ENCODE results near the gene NOL3. TPM values are rescaled to one million over a fixed set of nuclear protein-coding genes. Genes with fewer than 3 reads are reported as not detected.

The NOL3 gene
- total RNA-seq, 1 donor from 2014 or later = 19.2 TPM

DNA sequence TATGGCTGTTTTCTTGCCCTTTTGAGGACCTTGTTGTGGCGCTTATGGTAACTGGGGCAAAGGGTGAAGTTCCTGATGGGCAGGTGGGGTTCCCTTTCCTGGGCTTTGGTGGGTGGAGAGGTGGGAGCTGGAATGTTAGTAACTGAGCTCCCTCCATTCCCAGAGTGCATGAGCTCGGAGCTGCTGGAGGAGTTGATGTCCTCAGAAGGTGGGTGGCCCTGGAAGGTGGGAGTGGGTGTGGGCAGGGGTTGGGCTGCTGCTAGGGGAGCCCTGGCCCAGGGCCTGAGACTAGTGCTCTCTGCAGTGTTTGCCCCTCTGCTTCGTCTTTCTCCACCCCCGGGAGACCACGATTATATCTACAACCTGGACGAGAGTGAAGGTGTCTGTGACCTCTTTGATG is 27.4 kb downstream of the NOL3 start:
- intact Hi-C loops (cut with DNase I) = loop anchor here (5.0 kb wide), 1 partner anchor 880 kb away; no protein-coding TSS in a partner anchor
- H3K4me1 ChIP-seq = peaks cover 30% of the 10 kb centered on the region
- TF ChIP-seq POLR2AphosphoS5 (IDR thresholded peaks at IDR 0.05; ENCODE audit: insufficient read depth in 1 of 2, low read depth in 1 of 2) (no peak), CTCF (IDR thresholded peaks at IDR 0.05) (no peak), POLR2A (IDR thresholded peaks at IDR 0.05) (no peak)
- no peak overlapping the region for H3K4me3 ChIP-seq
- H3K27me3 ChIP-seq = no peaks in the 10 kb centered on the region
- no peak overlapping the region for H3K27ac ChIP-seq
- H3K36me3 ChIP-seq = peaks cover 7 to 60% of the 10 kb centered on the region in 2 donors
- H3K9me3 ChIP-seq = no peaks in the 10 kb centered on the region
- DNase-seq (ENCODE audit: extremely low spot score in 2 of 2) = no peak

- Histone ChIP-seq H3K9me3 (no peaks in the 10 kb centered on the region), H3K4me3 (no peak overlapping the region), H3K27me3 (no peaks in the 10 kb centered on the region), H3K36me3 (peaks cover 7 to 61% of the 10 kb centered on the region in 2 donors), H3K27ac (peak overlapping the region; percentile 38), H3K4me1 (peaks cover 24% of the 10 kb centered on the region)
- no peak for TF ChIP-seq POLR2A (IDR thresholded peaks at IDR 0.05)
- peak in 2 of 3 experiments; percentile 22 to 30 for TF ChIP-seq CTCF (IDR thresholded peaks at IDR 0.05)
- intact Hi-C loops (cut with DNase I) = loop anchor here (5.0 kb wide), 1 partner anchor 881 kb away; no protein-coding TSS in a partner anchor
- DNase-seq (ENCODE audit: extremely low spot score in 2 of 2) = no peak
Measured at GRCh38 chr16:67198238-67198734, 27.9 kb downstream of the NOL3 start.

- intact Hi-C loops (cut with DNase I) = loop anchor here (5.0 kb wide), 1 partner anchor 882 kb away; no protein-coding TSS in a partner anchor
- Histone ChIP-seq H3K27ac (peak within 1 kb of the TSS; percentile 38), H3K4me3 (peak within 1 kb of the TSS; percentile 32 to 46), H3K36me3 (peaks cover 7 to 59% of the 10 kb centered on the region in 2 donors), H3K4me1 (peaks cover 15% of the 10 kb centered on the region), H3K27me3 (no peaks in the 10 kb centered on the region), H3K9me3 (no peaks in the 10 kb centered on the region)
- DNase-seq (ENCODE audit: extremely low spot score in 2 of 2) = no peak
- peak in 1 of 2 donors; percentile 36 for TF ChIP-seq POLR2AphosphoS5 (IDR thresholded peaks at IDR 0.05; ENCODE audit: insufficient read depth in 1 of 2, low read depth in 1 of 2)
- TF ChIP-seq POLR2A (IDR thresholded peaks at IDR 0.05) = no peak
- peak in 1 of 3 experiments; percentile 12 for TF ChIP-seq CTCF (IDR thresholded peaks at IDR 0.05)
Measured at GRCh38 chr16:67199011-67199807, 28.9 kb downstream of the NOL3 start, which contains the start of gene ELMO3. Gene ELMO3 (plus strand): TSS chr16:67199131. CDS start chr16:67199327, 196 bp downstream.

DNA sequence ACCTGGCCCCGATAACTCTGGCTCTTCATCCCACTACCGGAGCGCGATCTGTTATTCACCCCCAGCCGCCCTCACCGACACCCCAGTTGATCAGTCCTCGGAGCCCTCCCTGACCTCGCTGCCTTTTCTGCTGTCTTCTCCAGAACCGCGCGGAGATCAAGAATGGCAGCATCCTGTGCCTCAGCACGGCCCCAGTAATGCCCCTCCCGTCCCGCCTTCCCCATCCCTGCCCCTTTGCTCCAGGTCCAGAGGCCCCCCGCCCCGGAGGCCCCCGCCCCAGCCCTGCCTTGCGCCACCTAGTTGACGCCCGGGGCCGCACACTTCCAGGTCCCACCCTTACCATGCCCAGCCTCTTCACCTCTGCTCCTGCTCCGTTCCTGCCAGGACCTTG is 29.5 kb downstream of the NOL3 start:
- Histone ChIP-seq H3K27ac (no peak overlapping the region), H3K27me3 (no peaks in the 10 kb centered on the region), H3K9me3 (no peaks in the 10 kb centered on the region), H3K4me3 (peak overlapping the region; percentile 32 to 46), H3K36me3 (peaks cover 7 to 53% of the 10 kb centered on the region in 2 donors), H3K4me1 (peaks cover 13% of the 10 kb centered on the region)
- intact Hi-C loops (cut with DNase I) = loop anchor here (5.0 kb wide), 1 partner anchor 883 kb away; no protein-coding TSS in a partner anchor
- TF ChIP-seq CTCF (IDR thresholded peaks at IDR 0.05) (no peak), POLR2AphosphoS5 (IDR thresholded peaks at IDR 0.05; ENCODE audit: insufficient read depth in 1 of 2, low read depth in 1 of 2) (no peak), POLR2A (IDR thresholded peaks at IDR 0.05) (no peak)
- DNase-seq (ENCODE audit: extremely low spot score in 2 of 2) = no peak

- Histone ChIP-seq H3K9me3 (no peaks in the 10 kb centered on the region), H3K27ac (no peak overlapping the region), H3K27me3 (no peaks in the 10 kb centered on the region), H3K4me3 (no peak overlapping the region), H3K4me1 (peaks cover 13% of the 10 kb centered on the region), H3K36me3 (peaks cover 3 to 46% of the 10 kb centered on the region in 2 donors)
- TF ChIP-seq POLR2AphosphoS5 (IDR thresholded peaks at IDR 0.05; ENCODE audit: insufficient read depth in 1 of 2, low read depth in 1 of 2) (no peak), CTCF (IDR thresholded peaks at IDR 0.05) (no peak), POLR2A (IDR thresholded peaks at IDR 0.05) (no peak)
- intact Hi-C loops (cut with DNase I) = no loop called here
- DNase-seq (ENCODE audit: extremely low spot score in 2 of 2) = no peak
Measured at GRCh38 chr16:67200491-67200890, 30.2 kb downstream of the NOL3 start.
